CD4-positive, alpha-beta memory T cell (primary cell): ENCODE data around the gene NIPAL3. TPM values are rescaled to one million over a fixed set of nuclear protein-coding genes. Genes with fewer than 3 reads are reported as not detected.

Experiments used
- CTCF ChIA-PET: fragments of 350-600 bp; sonication (Branson Sonifier 250); formaldehyde crosslinking; loops from one replicate; lab custom pipeline; 2021; ENCODE audit warnings: inconsistent platforms; ENCODE audit not compliant: partially characterized antibody; lab: Charles Lee
- POLR2A ChIA-PET: fragments of 350-600 bp; sonication (Branson Sonifier 250); formaldehyde crosslinking; loops from one replicate; lab custom pipeline; 2021; ENCODE audit not compliant: partially characterized antibody; lab: Charles Lee
- DNase-seq, 5 donors: peaks; one replicate each; pipeline versions ENCODE4 v3.0.0 to v3.0.0-alpha.2; 2020 to 2022; ENCODE audit warnings: mixed read lengths in 1 of 5
- H3K27ac ChIP-seq: one replicate; pipeline ENCODE4 v1.7.0; 2013; ENCODE audit warnings: low read depth, low read length
- H3K27me3 ChIP-seq: 2 replicates; pipeline ENCODE4 v1.7.0; 2013; ENCODE audit warnings: mild to moderate bottlenecking, low read length, moderate library complexity; ENCODE audit not compliant: insufficient read depth
- H3K36me3 ChIP-seq: 2 replicates; pipeline ENCODE4 v1.7.0; 2013; ENCODE audit warnings: mild to moderate bottlenecking, low read length, moderate library complexity; ENCODE audit not compliant: insufficient read depth
- H3K4me1 ChIP-seq: 2 replicates; pipeline ENCODE4 v1.7.0; 2013; ENCODE audit warnings: mild to moderate bottlenecking, low read length, moderate library complexity; ENCODE audit not compliant: insufficient read depth
- H3K4me3 ChIP-seq, 2 donors: one replicate each; pipeline ENCODE4 v1.7.0; 2013; ENCODE audit warnings: low read length in 2 of 2, mild to moderate bottlenecking in 1 of 2
- H3K9me3 ChIP-seq, 2 donors: one replicate each; pipeline ENCODE4 v1.7.0; 2013; ENCODE audit warnings: low read length in 2 of 2, control low read depth in 1 of 2; ENCODE audit not compliant: control insufficient read depth in 1 of 2
- H3K27ac Mint-ChIP-seq, 7 donors: one replicate each; pipeline ENCODE4 v1.8.0; 2020 to 2021; ENCODE audit warnings: mixed read lengths in 7 of 7, mild to moderate bottlenecking in 6 of 7, inconsistent platforms in 3 of 7, moderate library complexity in 3 of 7
- H3K27me3 Mint-ChIP-seq, 2 donors: one replicate each; pipeline ENCODE4 v1.8.0; 2020 to 2021; ENCODE audit warnings: mixed read lengths in 2 of 2
- H3K36me3 Mint-ChIP-seq, 2 donors: one replicate each; pipeline ENCODE4 v1.8.0; 2020 to 2021; ENCODE audit warnings: mixed read lengths in 2 of 2, inconsistent platforms in 1 of 2, mild to moderate bottlenecking in 1 of 2
- H3K4me1 Mint-ChIP-seq, 4 donors: one replicate each; pipeline ENCODE4 v1.8.0; 2020 to 2021; ENCODE audit warnings: mixed read lengths in 4 of 4, mild to moderate bottlenecking in 1 of 4
- H3K4me3 Mint-ChIP-seq, 8 donors: one replicate each; pipeline ENCODE4 v1.8.0; 2020 to 2021; ENCODE audit warnings: mixed read lengths in 8 of 8, mild to moderate bottlenecking in 7 of 8, moderate library complexity in 6 of 8, inconsistent platforms in 3 of 8
- H3K9me3 Mint-ChIP-seq, 8 donors: one replicate each; pipeline ENCODE4 v1.8.0; 2020 to 2021; ENCODE audit warnings: mixed read lengths in 8 of 8, mild to moderate bottlenecking in 5 of 8, inconsistent platforms in 3 of 8, moderate library complexity in 1 of 8
- intact Hi-C: fragments of 100-400 bp; cut with micrococcal nuclease; formaldehyde crosslinking; loops from one replicate; pipeline ENCODE4 v1.15.1; 2023
- polyA plus RNA-seq, 2 donors: library from polyadenylated mRNA; unstranded; fragments of 300-500 nt; fragmentation: Illumina TruSeq; gene quantifications; one replicate each; pipeline ENCODE4 v1.2.3, GENCODE V29; 2021
- total RNA-seq, 2 experiments: library from RNA; stranded (reverse); gene quantifications; one replicate each; pipeline ENCODE4 v1.2.3, GENCODE V29; 2021

The NIPAL3 gene
- total and polyA plus RNA-seq, 4 experiments from 2014 or later = 52.8 to 88.6 (median 63.8) TPM

GRCh38 chr1:24418898-24419628, 3.5 kb downstream of the NIPAL3 start:
- Mint-ChIP-seq H3K4me1 (peaks cover 41 to 86% (median 68%) of the 10 kb centered on the region in 4 donors), H3K4me3 (peak overlapping the region in 5 of 8 donors; percentile 4 to 52 (median 48)), H3K9me3 (peaks cover 0 to 1% (median 0%) of the 10 kb centered on the region in 8 donors), H3K36me3 (peaks cover 23 to 66% of the 10 kb centered on the region in 2 donors), H3K27me3 (no peaks in the 10 kb centered on the region), H3K27ac (peak overlapping the region in 6 of 7 donors; percentile 5 to 93 (median 58))
- intact Hi-C loops = no loop called here
- ChIA-PET CTCF (interaction anchor here (0.8 to 8.6 kb wide), 6 partner anchors 26 to 220 kb away, joined by 3 to 129 read pairs (median 6); no protein-coding TSS in a partner anchor), POLR2A (interaction anchor here (1.1 to 7.7 kb wide), 2 partner anchors 86 to 168 kb away, joined by 4 to 164 read pairs; partner anchors contain the start of gene RCAN3)
- Histone ChIP-seq H3K4me3 (no peak overlapping the region), H3K27ac (no peak overlapping the region), H3K4me1 (peaks cover 56% of the 10 kb centered on the region), H3K27me3 (no peaks in the 10 kb centered on the region), H3K36me3 (peaks cover 38% of the 10 kb centered on the region), H3K9me3 (no peaks in the 10 kb centered on the region)
- DNase-seq = no peak

GRCh38 chr1:24420547-24420946, 4.9 kb downstream of the NIPAL3 start:
- no peak overlapping the region for H3K4me3 ChIP-seq
- peaks cover 52% of the 10 kb centered on the region for H3K4me1 ChIP-seq
- no peak overlapping the region for H3K27ac ChIP-seq
- Mint-ChIP-seq H3K27me3 (no peaks in the 10 kb centered on the region), H3K9me3 (no peaks in the 10 kb centered on the region), H3K4me1 (peaks cover 42 to 88% (median 67%) of the 10 kb centered on the region in 4 donors), H3K36me3 (peaks cover 32 to 78% of the 10 kb centered on the region in 2 donors), H3K4me3 (no peak overlapping the region), H3K27ac (no peak overlapping the region)
- peaks cover 46% of the 10 kb centered on the region for H3K36me3 ChIP-seq
- no peaks in the 10 kb centered on the region for H3K27me3 ChIP-seq
- no peaks in the 10 kb centered on the region for H3K9me3 ChIP-seq
- POLR2A ChIA-PET = no interaction called here
- intact Hi-C loops = no loop called here
- no peak for DNase-seq
- CTCF ChIA-PET = interaction anchor here (0.8 to 8.6 kb wide), 2 partner anchors 107 to 167 kb away, joined by 3 to 122 read pairs; no protein-coding TSS in a partner anchor

- Mint-ChIP-seq H3K27ac (peak overlapping the region in 1 of 7 donors; percentile 41), H3K27me3 (no peaks in the 10 kb centered on the region), H3K4me3 (peak overlapping the region in 1 of 8 donors; percentile 15), H3K36me3 (peaks cover 35 to 80% of the 10 kb centered on the region in 2 donors), H3K9me3 (no peaks in the 10 kb centered on the region), H3K4me1 (peaks cover 42 to 89% (median 66%) of the 10 kb centered on the region in 4 donors)
- Histone ChIP-seq H3K9me3 (no peaks in the 10 kb centered on the region), H3K36me3 (peaks cover 53% of the 10 kb centered on the region), H3K4me1 (peaks cover 47% of the 10 kb centered on the region), H3K27ac (no peak overlapping the region), H3K4me3 (no peak overlapping the region), H3K27me3 (no peaks in the 10 kb centered on the region)
- no peak for DNase-seq
- POLR2A ChIA-PET = no interaction called here
- CTCF ChIA-PET = interaction anchor here (0.7 to 8.6 kb wide), 5 partner anchors 12 to 223 kb away, joined by 3 to 122 read pairs (median 5); no protein-coding TSS in a partner anchor
- intact Hi-C loops = no loop called here
Measured at GRCh38 chr1:24421502-24421901, 5.9 kb downstream of the NIPAL3 start.

GRCh38 chr1:24424207-24424606, 8.6 kb downstream of the NIPAL3 start:
- peak overlapping the region in 1 of 8 donors; percentile 15 for H3K4me3 Mint-ChIP-seq
- H3K36me3 Mint-ChIP-seq = peaks cover 54 to 90% of the 10 kb centered on the region in 2 donors
- H3K27me3 ChIP-seq = no peaks in the 10 kb centered on the region
- peaks cover 37 to 90% (median 62%) of the 10 kb centered on the region in 4 donors for H3K4me1 Mint-ChIP-seq
- no peaks in the 10 kb centered on the region for H3K9me3 Mint-ChIP-seq
- intact Hi-C loops = no loop called here
- H3K27me3 Mint-ChIP-seq = no peaks in the 10 kb centered on the region
- CTCF ChIA-PET = interaction anchor here (1.0 to 2.6 kb wide), 8 partner anchors 9 to 225 kb away, joined by 3 to 22 read pairs (median 4); partner anchors contain the start of genes NIPAL3 and STPG1
- peaks cover 22% of the 10 kb centered on the region for H3K4me1 ChIP-seq
- peaks cover 63% of the 10 kb centered on the region for H3K36me3 ChIP-seq
- H3K4me3 ChIP-seq = no peak overlapping the region
- POLR2A ChIA-PET = interaction anchor here (0.8 to 2.1 kb wide), 3 partner anchors 19 to 78 kb away, joined by 3 to 8 read pairs (median 3); partner anchors contain the start of gene RCAN3
- H3K9me3 ChIP-seq = no peaks in the 10 kb centered on the region
- DNase-seq = no peak
- H3K27ac Mint-ChIP-seq = peak overlapping the region in 3 of 7 donors; percentile 2 to 65 (median 60)
- H3K27ac ChIP-seq = no peak overlapping the region

- Histone ChIP-seq H3K4me1 (peaks cover 17% of the 10 kb centered on the region), H3K27ac (no peak overlapping the region), H3K36me3 (peaks cover 56% of the 10 kb centered on the region), H3K9me3 (no peaks in the 10 kb centered on the region), H3K4me3 (no peak overlapping the region), H3K27me3 (no peaks in the 10 kb centered on the region)
- H3K4me1 Mint-ChIP-seq = peaks cover 36 to 87% (median 61%) of the 10 kb centered on the region in 4 donors
- ChIA-PET CTCF (interaction anchor here (0.7 to 2.6 kb wide), 9 partner anchors 10 to 275 kb away, joined by 3 to 22 read pairs (median 4); partner anchors contain the start of genes NIPAL3 and STPG1), POLR2A (interaction anchor here (1.0 to 2.1 kb wide), 3 partner anchors 9 to 77 kb away, joined by 5 to 8 read pairs (median 5); partner anchors contain the start of genes NIPAL3 and RCAN3)
- no peaks in the 10 kb centered on the region for H3K9me3 Mint-ChIP-seq
- DNase-seq = no peak
- peaks cover 49 to 87% of the 10 kb centered on the region in 2 donors for H3K36me3 Mint-ChIP-seq
- H3K27me3 Mint-ChIP-seq = no peaks in the 10 kb centered on the region
- intact Hi-C loops = no loop called here
- H3K4me3 Mint-ChIP-seq = no peak overlapping the region
- H3K27ac Mint-ChIP-seq = no peak overlapping the region
Measured at GRCh38 chr1:24424990-24425389, 9.4 kb downstream of the NIPAL3 start.

- CTCF ChIA-PET = interaction anchor here (0.8 to 2.6 kb wide), 7 partner anchors 10 to 275 kb away, joined by 3 to 22 read pairs (median 5); partner anchors contain the start of genes NIPAL3 and STPG1
Measured at GRCh38 chr1:24425441-24425840, 9.8 kb downstream of the NIPAL3 start.

More at GRCh38 chr1:24425441-24425840, 9.8 kb downstream of the NIPAL3 start:
- Mint-ChIP-seq H3K4me3 (no peak overlapping the region), H3K27me3 (no peaks in the 10 kb centered on the region), H3K4me1 (peaks cover 36 to 87% (median 59%) of the 10 kb centered on the region in 4 donors), H3K27ac (peak overlapping the region in 2 of 7 donors; percentile 9 to 24), H3K9me3 (no peaks in the 10 kb centered on the region), H3K36me3 (peaks cover 49 to 84% of the 10 kb centered on the region in 2 donors)
- Histone ChIP-seq H3K36me3 (peaks cover 56% of the 10 kb centered on the region), H3K27me3 (no peaks in the 10 kb centered on the region), H3K4me1 (peaks cover 16% of the 10 kb centered on the region), H3K4me3 (no peak overlapping the region), H3K27ac (no peak overlapping the region), H3K9me3 (no peaks in the 10 kb centered on the region)
- POLR2A ChIA-PET = interaction anchor here (1.0 to 2.1 kb wide), 3 partner anchors 10 to 76 kb away, joined by 5 to 8 read pairs (median 5); partner anchors contain the start of genes NIPAL3 and RCAN3
- intact Hi-C loops = no loop called here
- no peak for DNase-seq
